Central memory CD4-positive, alpha-beta T cell (primary cell): ENCODE measurements around the gene DNMBP.
"Not testable (repeated sequence)": the region's sequence is repeated elsewhere in the genome, so short reads cannot be mapped to it uniquely, and the experiment has no call there.

Source experiments
- DNase-seq: peaks from one replicate; pipeline ENCODE4 v3.0.0; 2022

DNMBP gene

GRCh38 chr10:99853655-99854054, 156.1 kb downstream of the DNMBP start:
- DNase-seq, result no peak

DNA sequence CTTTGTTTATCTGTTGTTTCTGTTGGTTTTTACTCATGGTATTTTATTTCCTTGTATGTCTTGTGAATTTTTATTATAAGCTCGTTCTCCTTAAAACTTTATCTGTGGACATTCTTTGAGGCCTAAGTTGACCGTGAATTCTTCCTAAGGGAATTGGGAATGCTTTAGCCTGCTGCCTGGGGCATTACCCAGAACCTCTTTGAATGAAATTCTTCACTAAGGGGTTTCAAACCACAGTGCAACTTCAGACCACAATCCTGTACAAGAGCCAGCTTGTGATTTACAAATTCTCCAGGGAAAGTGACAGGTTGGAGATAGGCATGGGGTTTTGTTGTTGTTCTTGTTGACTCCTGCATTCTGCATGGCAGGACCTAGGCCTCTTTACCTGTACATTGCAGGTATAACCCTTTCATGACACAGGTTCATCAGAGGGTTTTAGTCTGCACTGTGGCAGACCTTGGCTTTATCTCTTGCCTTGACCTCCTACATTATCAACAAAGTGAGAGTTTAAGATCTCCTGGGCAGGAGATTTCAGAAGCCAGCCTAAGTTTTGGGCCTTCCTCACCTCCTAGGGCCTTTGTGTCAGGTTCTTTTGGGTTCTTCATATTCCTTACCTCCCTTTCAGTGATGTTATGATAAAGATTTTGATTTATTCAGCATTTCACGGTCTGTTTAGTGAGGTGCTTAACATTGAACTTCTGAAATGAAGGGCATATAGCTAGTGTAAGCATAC, 157.1 kb downstream of the DNMBP start:
- DNase-seq, result no peak

DNA sequence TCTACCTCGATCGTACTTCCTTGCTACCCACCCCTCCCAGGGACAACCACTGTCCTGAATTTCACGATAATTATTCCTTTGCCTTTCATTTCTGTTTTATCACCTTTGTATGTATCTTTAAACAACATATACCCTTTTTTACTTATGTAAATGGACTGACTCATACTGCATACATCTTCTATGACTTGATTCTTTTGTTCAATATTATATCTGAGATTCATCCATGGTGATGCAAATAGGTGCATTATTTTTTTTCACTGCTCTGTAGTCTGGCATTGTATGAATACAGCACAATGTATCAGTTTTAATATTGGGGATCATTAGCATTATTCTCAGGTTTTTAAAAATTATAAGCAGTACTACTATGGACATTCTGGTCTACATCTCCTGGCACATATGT, 157.9 kb downstream of the DNMBP start:
- no peak for DNase-seq

DNA sequence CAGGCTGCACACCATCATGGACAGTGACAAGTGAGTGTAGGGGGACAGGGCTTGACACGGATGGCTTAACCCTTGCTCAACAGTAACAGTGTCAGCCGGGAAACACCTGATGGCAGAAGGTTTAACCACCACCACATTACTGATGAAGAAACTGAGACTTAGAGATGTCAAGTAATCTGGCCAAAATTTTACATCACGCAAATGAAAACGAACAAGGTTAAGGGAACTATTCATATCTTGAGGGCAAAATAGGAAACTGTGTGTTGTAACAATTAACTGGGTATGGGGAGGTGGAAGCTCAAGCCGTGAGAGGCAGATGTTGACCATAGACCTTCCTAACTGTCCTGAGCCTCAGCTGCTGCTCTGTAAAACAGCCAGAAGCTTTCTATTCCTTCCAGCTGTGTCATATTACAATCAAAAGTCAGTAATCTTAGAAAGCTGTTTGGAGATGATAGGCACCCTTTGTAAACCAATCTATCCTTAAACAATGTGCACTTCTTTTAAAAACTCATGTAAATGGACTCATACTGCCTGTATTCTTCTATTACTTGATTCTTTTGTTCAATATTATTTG, 158.9 kb downstream of the DNMBP start:
- no peak for DNase-seq

DNA sequence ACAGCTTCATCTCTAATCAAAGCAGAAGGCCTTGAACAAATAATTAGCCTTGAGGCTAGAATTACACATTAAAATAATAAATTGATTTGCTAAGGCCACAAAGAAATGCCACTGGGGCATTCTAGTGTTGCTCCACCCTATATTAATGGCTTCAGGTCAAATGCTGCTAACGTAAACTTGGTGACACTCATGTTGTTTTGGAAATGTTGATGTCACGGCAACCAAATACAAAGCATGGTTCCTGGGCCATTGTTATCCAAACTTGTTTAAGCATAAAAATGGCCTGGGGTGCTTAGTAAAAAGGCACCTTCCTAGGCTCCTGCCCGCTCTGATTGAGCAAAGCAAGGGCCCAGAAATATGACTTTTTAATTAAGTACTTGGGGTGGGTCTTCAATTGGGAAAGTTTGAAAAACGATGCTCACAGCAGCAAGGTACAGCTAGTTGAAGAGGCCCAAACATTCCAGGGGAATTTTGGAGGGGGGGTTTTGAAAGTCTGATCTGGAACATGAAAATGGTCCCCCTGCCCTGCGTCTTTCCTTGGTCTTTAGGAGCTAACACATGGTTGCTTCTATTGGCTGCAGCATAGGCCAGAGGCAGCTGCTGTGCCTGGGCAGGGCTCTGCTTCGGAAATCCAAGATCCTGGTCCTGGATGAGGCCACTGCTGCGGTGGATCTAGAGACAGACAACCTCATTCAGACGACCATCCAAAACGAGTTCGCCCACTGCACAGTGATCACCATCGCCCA, 159.6 kb downstream of the DNMBP start:
- DNase-seq, result no peak

- no peak for DNase-seq
Measured at GRCh38 chr10:99849536-99849935, 160.2 kb downstream of the DNMBP start.

GRCh38 chr10:99849057-99849456, 160.7 kb downstream of the DNMBP start:
- no peak for DNase-seq

DNA sequence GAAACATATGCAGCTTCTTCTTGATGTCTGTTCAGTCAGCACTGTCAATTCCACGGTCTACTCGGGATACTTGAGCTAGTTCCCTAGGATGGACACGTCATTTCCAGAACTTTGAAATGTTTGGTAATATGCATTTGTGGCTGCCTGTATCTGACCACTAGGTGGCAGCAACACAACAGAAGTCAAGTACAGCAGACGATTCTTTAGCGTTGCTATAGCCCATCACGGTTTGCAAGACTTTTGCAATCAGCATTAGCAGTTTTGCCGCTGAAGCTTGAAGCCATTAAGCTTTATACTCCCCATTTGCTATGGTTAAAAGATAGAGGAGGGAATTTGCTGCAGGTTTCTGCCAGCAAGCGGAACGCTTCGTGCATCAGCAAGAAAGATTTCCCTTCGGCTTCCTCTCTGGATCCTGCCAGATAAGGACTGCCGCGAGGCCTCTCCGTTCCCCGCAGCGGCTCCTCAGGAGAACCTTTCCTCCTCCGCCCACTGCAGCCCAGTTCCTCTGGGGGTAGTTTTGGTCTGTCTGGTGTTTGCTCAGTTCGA, 163.8 kb downstream of the DNMBP start:
- peak; percentile 66 for DNase-seq

DNA sequence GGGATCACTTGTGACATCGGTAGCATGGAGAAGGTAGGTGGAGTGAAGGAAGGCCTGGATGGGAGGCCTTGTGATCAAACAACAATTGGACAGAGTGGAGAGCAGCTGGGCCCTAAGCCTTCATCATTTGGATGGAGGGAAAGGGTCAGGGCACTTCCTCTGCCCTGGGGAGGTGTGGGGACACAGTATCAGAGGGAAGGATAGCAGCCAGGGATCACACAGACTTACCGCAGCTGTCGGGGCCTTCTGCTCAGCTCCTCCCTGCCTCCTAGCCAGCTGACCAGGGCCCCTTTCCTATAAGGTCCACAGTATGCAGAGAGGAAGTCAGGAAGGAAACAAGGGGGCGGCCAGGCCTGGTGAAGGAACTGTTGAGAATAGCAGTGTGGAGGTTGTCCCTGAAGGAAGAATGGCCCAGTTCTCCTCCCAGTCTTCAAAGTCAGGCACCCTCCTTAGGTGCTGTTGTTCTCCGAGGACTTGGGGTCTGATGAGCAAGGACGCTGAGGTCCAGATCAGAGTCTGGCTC, 165.3 kb downstream of the DNMBP start:
- no peak for DNase-seq

GRCh38 chr10:99843310-99843709, 166.4 kb downstream of the DNMBP start:
- no peak for DNase-seq

DNA sequence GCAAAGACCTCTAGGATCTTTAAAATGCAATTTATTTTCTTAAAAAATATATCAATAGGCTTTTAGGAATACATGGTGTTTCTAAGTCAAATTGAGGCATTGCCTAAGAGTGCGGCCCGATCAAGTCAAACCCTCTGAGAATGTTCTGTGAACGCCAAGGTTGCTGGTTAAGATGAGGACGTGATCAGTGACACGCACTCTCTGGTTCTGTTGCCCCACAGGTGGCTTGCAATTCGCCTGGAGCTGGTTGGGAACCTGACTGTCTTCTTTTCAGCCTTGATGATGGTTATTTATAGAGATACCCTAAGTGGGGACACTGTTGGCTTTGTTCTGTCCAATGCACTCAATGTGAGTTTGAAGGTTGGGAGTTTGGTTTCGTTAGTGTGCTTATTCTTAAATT, 168.0 kb downstream of the DNMBP start:
- no peak for DNase-seq

DNA sequence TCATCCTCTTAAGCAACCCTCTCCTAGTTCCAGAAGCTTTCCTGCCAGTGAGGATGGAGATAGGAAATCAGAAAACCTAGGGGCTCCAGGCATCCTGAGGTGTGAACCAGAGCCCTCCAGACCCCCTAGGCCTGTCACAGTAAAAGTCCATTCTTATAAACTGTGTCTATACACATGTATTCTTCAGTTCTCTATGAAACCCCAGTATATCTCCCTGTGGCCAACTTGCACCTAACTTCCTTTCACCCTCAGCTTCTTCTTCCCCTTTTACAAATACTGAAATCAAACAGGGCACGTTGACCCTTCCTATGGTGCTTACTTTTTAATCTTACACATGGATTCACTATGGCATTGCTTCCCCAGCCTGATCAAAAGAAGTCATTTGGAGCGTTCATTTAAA, 168.9 kb downstream of the DNMBP start:
- DNase-seq, result not testable (repeated sequence)

DNA sequence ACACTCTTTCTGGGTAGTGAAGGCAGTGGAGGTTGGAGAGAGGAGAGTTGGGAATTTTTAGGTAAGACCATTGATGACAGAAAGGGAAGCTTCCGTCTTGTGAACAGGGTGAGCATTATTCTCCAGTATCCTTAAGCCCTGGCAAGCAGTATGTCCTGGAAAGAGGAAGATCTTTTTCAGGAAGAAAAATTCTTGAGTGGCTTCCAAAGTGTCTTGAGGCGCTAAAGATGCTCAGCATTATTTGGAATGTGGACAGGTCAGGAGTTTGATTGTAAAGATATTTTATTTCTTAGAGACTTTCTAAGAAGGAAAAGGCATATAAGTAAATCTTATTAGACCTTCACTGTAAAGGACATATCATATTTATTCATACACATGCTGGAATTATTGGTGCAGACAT, 173.0 kb downstream of the DNMBP start:
- no peak for DNase-seq

DNA sequence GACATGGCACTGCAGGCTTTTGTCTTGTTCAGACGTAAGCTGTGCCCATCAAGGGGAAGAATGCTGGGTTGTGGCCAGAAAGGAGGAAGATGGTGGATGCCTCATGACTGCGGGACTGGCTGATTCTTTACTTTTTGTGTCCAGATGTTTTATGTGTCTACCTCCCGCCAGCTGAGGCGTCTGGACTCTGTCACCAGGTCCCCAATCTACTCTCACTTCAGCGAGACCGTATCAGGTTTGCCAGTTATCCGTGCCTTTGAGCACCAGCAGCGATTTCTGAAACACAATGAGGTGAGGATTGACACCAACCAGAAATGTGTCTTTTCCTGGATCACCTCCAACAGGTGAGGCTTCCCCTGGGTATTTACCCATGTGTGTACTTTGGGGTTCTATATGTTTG, 173.8 kb downstream of the DNMBP start:
- no peak for DNase-seq

DNA sequence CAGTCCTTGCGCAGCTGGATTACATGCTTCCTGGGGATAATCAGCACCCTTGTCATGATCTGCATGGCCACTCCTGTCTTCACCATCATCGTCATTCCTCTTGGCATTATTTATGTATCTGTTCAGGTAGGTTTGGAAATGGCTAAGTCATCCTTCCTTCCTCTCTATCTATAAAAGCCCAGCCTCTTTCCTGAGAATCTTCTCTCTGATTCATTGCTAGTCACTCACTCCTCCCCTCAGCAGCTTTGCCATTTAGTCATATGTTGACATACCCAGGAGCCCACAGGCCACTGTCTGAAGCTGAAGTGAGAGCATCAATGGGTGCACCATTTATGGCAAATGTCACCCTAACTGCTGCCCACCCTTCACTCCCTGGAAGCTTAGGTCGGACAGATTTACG, 175.3 kb downstream of the DNMBP start:
- DNase-seq, result no peak

DNA sequence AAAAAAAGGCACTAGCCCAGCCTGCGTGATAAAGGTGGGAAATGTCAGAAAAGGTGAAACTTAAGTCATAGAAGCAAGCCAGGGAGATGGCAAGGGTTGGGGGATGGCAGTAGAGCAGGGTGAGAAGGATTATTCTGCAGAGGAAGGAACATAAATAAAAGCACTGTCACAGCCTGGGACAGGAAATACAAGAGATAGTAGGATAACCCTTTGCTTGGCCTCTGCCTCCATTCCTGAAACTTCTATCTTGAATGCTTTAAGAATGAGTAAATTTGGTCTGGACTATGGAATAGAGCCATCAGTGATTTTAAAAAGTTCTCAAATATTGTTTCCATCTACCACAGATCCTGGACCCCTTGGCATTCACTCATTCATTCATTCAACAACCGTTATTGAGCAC, 177.3 kb downstream of the DNMBP start:
- no peak for DNase-seq

DNA sequence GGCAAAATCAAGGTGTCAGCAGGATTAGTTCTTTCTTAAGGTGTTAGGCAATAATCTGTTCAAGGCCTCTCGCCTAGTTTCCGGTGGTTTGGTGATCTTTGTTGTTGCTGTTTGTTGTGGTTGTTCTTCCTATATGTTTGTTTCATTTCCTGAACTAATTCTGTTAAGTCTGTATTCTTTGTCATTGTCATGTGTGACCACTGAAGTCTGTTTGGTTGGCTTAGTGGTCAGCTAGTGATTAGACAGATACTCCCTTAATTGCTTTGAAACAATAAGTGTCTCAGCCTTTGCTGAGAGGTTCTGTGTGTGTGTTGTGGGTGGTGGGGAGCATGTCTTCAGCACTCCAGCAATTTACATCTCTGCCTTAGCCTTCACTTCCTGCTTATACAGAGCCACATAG, 181.3 kb downstream of the DNMBP start:
- peak; percentile 6 for DNase-seq

DNA sequence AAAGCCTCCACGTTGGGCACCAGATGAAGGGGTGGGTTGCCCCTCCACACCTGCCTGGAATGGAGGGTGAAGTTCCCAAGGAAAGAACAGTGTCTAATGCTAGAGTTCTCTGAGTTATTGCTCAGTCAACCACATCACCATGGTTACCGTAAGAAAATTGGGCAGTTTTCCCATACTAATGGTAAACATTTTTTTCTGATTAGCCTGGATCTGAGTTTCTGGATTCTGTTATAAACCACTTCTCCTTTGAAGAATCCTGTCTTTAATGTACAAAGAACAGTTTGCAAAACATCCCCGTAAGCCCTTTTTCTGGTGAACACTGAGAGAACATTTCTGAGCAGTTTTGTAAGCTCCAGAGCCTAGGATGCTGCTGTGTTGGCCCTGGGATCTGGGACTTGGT, 181.8 kb downstream of the DNMBP start:
- DNase-seq, result no peak
